ENCODE results near the gene ANXA1. TPM values are rescaled to one million over a fixed set of nuclear protein-coding genes. Genes with fewer than 3 reads are reported as not detected.

The ANXA1 gene
- total RNA-seq, 1 experiment from 2014 or later, result 486 TPM

- CTCF ChIA-PET, result interaction anchor here (1.0 to 4.8 kb wide), 5 partner anchors 20 to 309 kb away, joined by 3 to 23 read pairs (median 8); no protein-coding TSS in a partner anchor
Measured at GRCh38 chr9:73180403-73180802, 28.7 kb downstream of the ANXA1 start.

More at GRCh38 chr9:73180403-73180802, 28.7 kb downstream of the ANXA1 start:
- no peaks in the 10 kb centered on the region for H3K79me2 ChIP-seq (ENCODE audit: insufficient read depth, low read length)
- H4K20me1 ChIP-seq (ENCODE audit: insufficient read depth), result no peaks in the 10 kb centered on the region
- no peak overlapping the region for H3K27ac ChIP-seq (ENCODE audit: low read depth, low read length)
- H3K4me2 ChIP-seq (ENCODE audit: low read length), result peak overlapping the region; percentile 68
- H3K9me3 ChIP-seq (ENCODE audit: control insufficient read depth in 1 of 2, insufficient read depth in 1 of 2, low read depth in 1 of 2, low read length in 2 of 2), result no peaks in the 10 kb centered on the region
- no peaks in the 10 kb centered on the region for H3K36me3 ChIP-seq (ENCODE audit: control insufficient read depth in 1 of 2, insufficient read depth in 2 of 2, low read length in 2 of 2)
- DNase-seq (ENCODE audit: low read depth, low spot score), result no peak
- no peak overlapping the region for H3K4me3 ChIP-seq (replicated peaks in 1 of 2; ENCODE audit: low read depth in 1 of 2, low read length in 2 of 2)
- ChIA-PET RAD21 (ENCODE audit: low non-redundant PET in 1 of 2, low total read pairs in 2 of 2, uncharacterized antibody in 2 of 2, unreplicated experiment in 2 of 2) (interaction anchor here (1.0 to 1.9 kb wide), 2 partner anchors 73 kb away, joined by 5 to 8 read pairs; no protein-coding TSS in a partner anchor), POLR2A (interaction anchor here (0.6 to 2.0 kb wide), 2 partner anchors 9 to 73 kb away, joined by 3 to 8 read pairs; no protein-coding TSS in a partner anchor)
- no peak for ATAC-seq
- H3K4me1 ChIP-seq (ENCODE audit: control insufficient read depth in 1 of 2, insufficient read depth in 2 of 2, low read length in 2 of 2), result peaks cover 40 to 62% of the 10 kb centered on the region in 2 experiments
- TF ChIP-seq ATF3 (IDR thresholded peaks at IDR 0.05), result no peak
- no peak for TF ChIP-seq CEBPB (IDR thresholded peaks at IDR 0.05; ENCODE audit: low read depth)
- no peak for TF ChIP-seq CTCF (IDR thresholded peaks at IDR 0.05 in 2 of 3, conservative IDR thresholded peaks at IDR 0.05 in 1 of 3; ENCODE audit: borderline replicate concordance in 1 of 3, insufficient read depth in 1 of 3, low read depth in 2 of 3, low read length in 2 of 3)
- TF ChIP-seq EZH2 (IDR thresholded peaks at IDR 0.05), result no peak
- TF ChIP-seq FOSL1 (IDR thresholded peaks at IDR 0.05; ENCODE audit: low read depth), result peak; percentile 41; the same call in 1 of the 2 replicates
- no peak for TF ChIP-seq ELF1 (IDR thresholded peaks at IDR 0.05; ENCODE audit: borderline replicate concordance, low read depth)
- TF ChIP-seq REST (IDR thresholded peaks at IDR 0.05; ENCODE audit: low read depth), result no peak
- no peak for TF ChIP-seq POLR2A (IDR thresholded peaks at IDR 0.05; ENCODE audit: borderline replicate concordance, extremely low read depth, insufficient read depth, insufficient read length)
- TF ChIP-seq, protein P1, sequence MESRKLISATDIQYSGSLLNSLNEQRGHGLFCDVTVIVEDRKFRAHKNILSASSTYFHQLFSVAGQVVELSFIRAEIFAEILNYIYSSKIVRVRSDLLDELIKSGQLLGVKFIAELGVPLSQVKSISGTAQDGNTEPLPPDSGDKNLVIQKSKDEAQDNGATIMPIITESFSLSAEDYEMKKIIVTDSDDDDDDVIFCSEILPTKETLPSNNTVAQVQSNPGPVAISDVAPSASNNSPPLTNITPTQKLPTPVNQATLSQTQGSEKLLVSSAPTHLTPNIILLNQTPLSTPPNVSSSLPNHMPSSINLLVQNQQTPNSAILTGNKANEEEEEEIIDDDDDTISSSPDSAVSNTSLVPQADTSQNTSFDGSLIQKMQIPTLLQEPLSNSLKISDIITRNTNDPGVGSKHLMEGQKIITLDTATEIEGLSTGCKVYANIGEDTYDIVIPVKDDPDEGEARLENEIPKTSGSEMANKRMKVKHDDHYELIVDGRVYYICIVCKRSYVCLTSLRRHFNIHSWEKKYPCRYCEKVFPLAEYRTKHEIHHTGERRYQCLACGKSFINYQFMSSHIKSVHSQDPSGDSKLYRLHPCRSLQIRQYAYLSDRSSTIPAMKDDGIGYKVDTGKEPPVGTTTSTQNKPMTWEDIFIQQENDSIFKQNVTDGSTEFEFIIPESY (IDR thresholded peaks at IDR 0.05; ENCODE audit: extremely low read depth, insufficient replicate concordance, low read length), result no peak
- TF ChIP-seq SIN3A (IDR thresholded peaks at IDR 0.05; ENCODE audit: low read depth), result no peak
- 0 out of 2 replicates have a peak, but pooled peaks have one; percentile 15 for TF ChIP-seq SP1 (IDR thresholded peaks at IDR 0.05; ENCODE audit: low read depth)
- TF ChIP-seq JUND (IDR thresholded peaks at IDR 0.05), result 0 out of 2 replicates have a peak, but pooled peaks have one; percentile 24
- no peak for TF ChIP-seq POLR2AphosphoS5 (IDR thresholded peaks at IDR 0.05; ENCODE audit: low read depth, low read length)
- H3K9ac ChIP-seq (ENCODE audit: low read length), result no peak overlapping the region
- no peaks in the 10 kb centered on the region; the same call in 1 of the 2 replicates for H3K9me2 ChIP-seq (ENCODE audit: insufficient read depth)
- no TSS peak for BruUV-seq (replicated peaks)
- no peaks in the 10 kb centered on the region for H3K27me3 ChIP-seq (ENCODE audit: insufficient read depth, low read length)
- intact Hi-C loops (cut with micrococcal nuclease), result no loop called here
- peak overlapping the region; percentile 84 for H2AFZ ChIP-seq (ENCODE audit: low read depth, low read length, poor library complexity, severe bottlenecking)
